Astrocyte (in vitro differentiated cells and primary cell): ENCODE results near the gene ADH1C. TPM values are rescaled to one million over a fixed set of nuclear protein-coding genes. Genes with fewer than 3 reads are reported as not detected.

Experiments used
- DNase-seq: peaks from one replicate; pipeline ENCODE4 v3.0.0-alpha.2; 2010; ENCODE audit warnings: low read depth
- FAIRE-seq: peaks from 2 replicates; lab custom pipeline; 2011; peaks lifted over from hg19 to GRCh38; lab: Jason Lieb, UNC
- H2AFZ ChIP-seq: 2 replicates; pipeline ENCODE4 v1.6.0; 2012; ENCODE audit warnings: low read depth, low read length, inconsistent platforms
- H3K27ac ChIP-seq: 2 replicates; pipeline ENCODE4 v1.5.1; 2011; ENCODE audit warnings: low read depth, low read length, inconsistent platforms
- H3K27me3 ChIP-seq: 2 replicates; pipeline ENCODE4 v1.6.0; 2011; ENCODE audit warnings: low read length, inconsistent platforms; ENCODE audit not compliant: insufficient read depth
- H3K36me3 ChIP-seq: 2 replicates; pipeline ENCODE4 v1.5.1; 2011; ENCODE audit warnings: low read length, inconsistent platforms; ENCODE audit not compliant: insufficient read depth
- H3K4me1 ChIP-seq: 2 replicates; pipeline ENCODE4 v1.5.1; 2011; ENCODE audit warnings: low read length, inconsistent platforms; ENCODE audit not compliant: insufficient read depth
- H3K4me2 ChIP-seq: 2 replicates; pipeline ENCODE4 v1.6.0; 2012; ENCODE audit warnings: low read length, inconsistent platforms
- H3K4me3 ChIP-seq: 2 replicates; pipeline ENCODE4 v1.5.1; 2011; ENCODE audit warnings: low read depth, mild to moderate bottlenecking, low read length, inconsistent platforms; ENCODE audit not compliant: insufficient read depth
- H3K79me2 ChIP-seq: 2 replicates; pipeline ENCODE4 v1.6.0; 2012; ENCODE audit warnings: mild to moderate bottlenecking, low read length, inconsistent platforms; ENCODE audit not compliant: insufficient read depth
- H3K9ac ChIP-seq: 2 replicates; pipeline ENCODE4 v1.6.0; 2012; ENCODE audit warnings: mild to moderate bottlenecking, low read length, inconsistent platforms
- H3K9me3 ChIP-seq: 2 replicates; pipeline ENCODE4 v1.5.1; 2012; ENCODE audit warnings: low read depth, mild to moderate bottlenecking, low read length, inconsistent platforms; ENCODE audit not compliant: insufficient read depth
- H4K20me1 ChIP-seq: 2 replicates; pipeline ENCODE4 v1.6.0; 2012; ENCODE audit warnings: low read length, inconsistent platforms; ENCODE audit not compliant: insufficient read depth
- H3K27ac Mint-ChIP-seq: one replicate; pipeline ENCODE4 v1.8.0; 2021; ENCODE audit warnings: mild to moderate bottlenecking, mixed read lengths; ENCODE audit not compliant: unreplicated experiment
- H3K27me3 Mint-ChIP-seq: one replicate; pipeline ENCODE4 v1.8.0; 2021; ENCODE audit warnings: low read depth, mixed read lengths; ENCODE audit not compliant: unreplicated experiment
- H3K36me3 Mint-ChIP-seq: one replicate; pipeline ENCODE4 v1.8.0; 2021; ENCODE audit warnings: low read depth, mixed read lengths; ENCODE audit not compliant: unreplicated experiment
- H3K4me1 Mint-ChIP-seq: one replicate; pipeline ENCODE4 v1.8.0; 2021; ENCODE audit warnings: low read depth, mixed read lengths; ENCODE audit not compliant: unreplicated experiment
- H3K4me3 Mint-ChIP-seq: one replicate; pipeline ENCODE4 v1.8.0; 2021; ENCODE audit warnings: mild to moderate bottlenecking, moderate library complexity, mixed read lengths; ENCODE audit not compliant: unreplicated experiment
- H3K9me3 Mint-ChIP-seq: one replicate; pipeline ENCODE4 v1.8.0; 2021; ENCODE audit warnings: mild to moderate bottlenecking, mixed read lengths; ENCODE audit not compliant: unreplicated experiment
- EZH2 ChIP-seq: IDR thresholded peaks from 2 replicates; pipeline ENCODE4 v1.6.1; 2012; ENCODE audit warnings: mild to moderate bottlenecking, low read length, inconsistent platforms; ENCODE audit not compliant: insufficient read depth
- total RNA-seq: library from RNA; stranded (reverse); gene quantifications from 2 replicates; pipeline ENCODE4 v1.2.1, GENCODE V29; 2021
- TF ChIP-seq, protein P1 (sequence below): IDR thresholded peaks from 2 replicates; pipeline ENCODE4 v1.5.1; 2011; ENCODE audit warnings: low read depth, mild to moderate bottlenecking, inconsistent platforms, low read length, moderate library complexity; ENCODE audit not compliant: insufficient read depth

Gene ADH1C
- total RNA-seq, 1 donor from 2014 or later, result not detected

DNA sequence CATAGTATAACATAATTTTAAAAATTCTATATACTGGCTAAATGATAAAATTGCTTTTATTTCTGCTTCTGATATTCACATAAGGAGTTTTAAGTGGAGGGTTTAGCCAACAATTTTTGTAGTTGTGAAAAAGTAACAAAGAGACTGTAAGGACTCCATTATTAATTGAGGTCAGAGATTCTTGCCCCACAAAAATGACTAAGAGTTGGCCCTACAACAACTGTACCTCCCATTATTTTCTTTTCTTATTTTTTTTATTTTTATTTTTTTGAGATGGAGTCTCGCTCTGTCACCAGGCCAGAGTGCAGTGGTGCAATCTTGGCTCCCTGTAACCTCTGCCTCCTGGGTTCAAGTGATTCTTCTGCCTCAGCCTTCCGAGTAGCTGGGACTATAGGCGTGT is 21.9 kb downstream of the ADH1C start:
- Histone ChIP-seq H3K36me3 (no peaks in the 10 kb centered on the region), H3K79me2 (no peaks in the 10 kb centered on the region), H3K9ac (no peak overlapping the region), H3K27me3 (no peaks in the 10 kb centered on the region), H2AFZ (no peak overlapping the region), H3K4me2 (no peak overlapping the region), H3K4me1 (no peaks in the 10 kb centered on the region), H3K27ac (no peak overlapping the region), H3K4me3 (no peak overlapping the region), H4K20me1 (no peaks in the 10 kb centered on the region), H3K9me3 (no peaks in the 10 kb centered on the region)
- FAIRE-seq, result no peak
- H3K4me1 Mint-ChIP-seq, result no peaks in the 10 kb centered on the region
- DNase-seq, result no peak
- no peaks in the 10 kb centered on the region for H3K9me3 Mint-ChIP-seq
- H3K4me3 Mint-ChIP-seq, result no peak overlapping the region
- no peaks in the 10 kb centered on the region for H3K36me3 Mint-ChIP-seq
- H3K27ac Mint-ChIP-seq, result no peak overlapping the region
- no peak for TF ChIP-seq EZH2
- TF ChIP-seq, protein P1, sequence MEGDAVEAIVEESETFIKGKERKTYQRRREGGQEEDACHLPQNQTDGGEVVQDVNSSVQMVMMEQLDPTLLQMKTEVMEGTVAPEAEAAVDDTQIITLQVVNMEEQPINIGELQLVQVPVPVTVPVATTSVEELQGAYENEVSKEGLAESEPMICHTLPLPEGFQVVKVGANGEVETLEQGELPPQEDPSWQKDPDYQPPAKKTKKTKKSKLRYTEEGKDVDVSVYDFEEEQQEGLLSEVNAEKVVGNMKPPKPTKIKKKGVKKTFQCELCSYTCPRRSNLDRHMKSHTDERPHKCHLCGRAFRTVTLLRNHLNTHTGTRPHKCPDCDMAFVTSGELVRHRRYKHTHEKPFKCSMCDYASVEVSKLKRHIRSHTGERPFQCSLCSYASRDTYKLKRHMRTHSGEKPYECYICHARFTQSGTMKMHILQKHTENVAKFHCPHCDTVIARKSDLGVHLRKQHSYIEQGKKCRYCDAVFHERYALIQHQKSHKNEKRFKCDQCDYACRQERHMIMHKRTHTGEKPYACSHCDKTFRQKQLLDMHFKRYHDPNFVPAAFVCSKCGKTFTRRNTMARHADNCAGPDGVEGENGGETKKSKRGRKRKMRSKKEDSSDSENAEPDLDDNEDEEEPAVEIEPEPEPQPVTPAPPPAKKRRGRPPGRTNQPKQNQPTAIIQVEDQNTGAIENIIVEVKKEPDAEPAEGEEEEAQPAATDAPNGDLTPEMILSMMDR, result no peak
- no peaks in the 10 kb centered on the region for H3K27me3 Mint-ChIP-seq

- H3K4me1 Mint-ChIP-seq, result no peaks in the 10 kb centered on the region
- H3K36me3 ChIP-seq, result no peaks in the 10 kb centered on the region
- no peak overlapping the region for H3K4me2 ChIP-seq
- H3K79me2 ChIP-seq, result no peaks in the 10 kb centered on the region
- TF ChIP-seq EZH2, result no peak
- TF ChIP-seq, protein P1, result no peak
- no peaks in the 10 kb centered on the region for H3K27me3 ChIP-seq
- H3K4me3 ChIP-seq, result no peak overlapping the region
- no peak for FAIRE-seq
- H3K27ac Mint-ChIP-seq, result no peak overlapping the region
- H3K27me3 Mint-ChIP-seq, result no peaks in the 10 kb centered on the region
- H3K4me1 ChIP-seq, result no peaks in the 10 kb centered on the region
- no peaks in the 10 kb centered on the region for H3K9me3 ChIP-seq
- no peaks in the 10 kb centered on the region for H3K9me3 Mint-ChIP-seq
- no peak overlapping the region for H3K27ac ChIP-seq
- H4K20me1 ChIP-seq, result no peaks in the 10 kb centered on the region
- DNase-seq, result no peak
- no peak overlapping the region for H3K4me3 Mint-ChIP-seq
- no peak overlapping the region for H3K9ac ChIP-seq
- H3K36me3 Mint-ChIP-seq, result no peaks in the 10 kb centered on the region
- no peak overlapping the region for H2AFZ ChIP-seq
Measured at GRCh38 chr4:99329876-99330275, 22.7 kb downstream of the ADH1C start.

- H3K36me3 Mint-ChIP-seq, result no peaks in the 10 kb centered on the region
Measured at GRCh38 chr4:99324979-99325378, 27.6 kb downstream of the ADH1C start.

More at GRCh38 chr4:99324979-99325378, 27.6 kb downstream of the ADH1C start:
- TF ChIP-seq, protein P1, result no peak
- no peak for TF ChIP-seq EZH2
- Mint-ChIP-seq H3K27me3 (no peaks in the 10 kb centered on the region), H3K9me3 (no peaks in the 10 kb centered on the region), H3K27ac (no peak overlapping the region), H3K4me3 (no peak overlapping the region), H3K4me1 (no peaks in the 10 kb centered on the region)
- peak; percentile 41 for FAIRE-seq
- H3K9ac ChIP-seq, result no peak overlapping the region
- no peaks in the 10 kb centered on the region for H3K79me2 ChIP-seq
- H4K20me1 ChIP-seq, result no peaks in the 10 kb centered on the region
- H3K4me1 ChIP-seq, result no peaks in the 10 kb centered on the region
- no peak overlapping the region for H3K4me2 ChIP-seq
- no peaks in the 10 kb centered on the region for H3K9me3 ChIP-seq
- H3K27ac ChIP-seq, result no peak overlapping the region
- H3K4me3 ChIP-seq, result no peak overlapping the region
- DNase-seq, result peak; percentile 2
- no peak overlapping the region for H2AFZ ChIP-seq
- H3K36me3 ChIP-seq, result no peaks in the 10 kb centered on the region
- no peaks in the 10 kb centered on the region for H3K27me3 ChIP-seq
